Calu3 (cell line): Measurements from ENCODE around the gene HDLBP. TPM values are rescaled to one million over a fixed set of nuclear protein-coding genes. Genes with fewer than 3 reads are reported as not detected.

ENCODE experiments used
- Bru-seq: library from RNA; stranded (reverse); fragments of 400-500 nt; gene quantifications from one replicate; lab custom pipeline; 2021; lab: Mats Ljungman, UMichigan
- BruChase-seq, 2 experiments: library from RNA; stranded (reverse); fragments of 400-500 nt; gene quantifications; one replicate each; lab custom pipeline; 2021; lab: Mats Ljungman, UMichigan
- BruUV-seq: library from RNA; stranded (reverse); fragments of 400-500 nt; replicated peaks from 2 replicates; lab custom pipeline; 2021; lab: Mats Ljungman, UMichigan
- CTCF ChIA-PET: fragments of 300-600 bp; sonication (Branson Sonifier 250); formaldehyde crosslinking; loops from one replicate; lab custom pipeline; 2022; ENCODE audit warnings: antibody characterized with exemption; lab: Charles Lee
- DNase-seq: peaks from one replicate; pipeline ENCODE4 v3.0.0; 2022
- H3K27ac Mint-ChIP-seq: one replicate; pipeline ENCODE4 v1.8.0; 2022; ENCODE audit warnings: mixed read lengths; ENCODE audit not compliant: unreplicated experiment
- H3K27me3 Mint-ChIP-seq: one replicate; pipeline ENCODE4 v1.8.0; 2022; ENCODE audit warnings: mixed read lengths; ENCODE audit not compliant: unreplicated experiment
- H3K36me3 Mint-ChIP-seq: one replicate; pipeline ENCODE4 v1.8.0; 2022; ENCODE audit warnings: mild to moderate bottlenecking, moderate library complexity, mixed read lengths; ENCODE audit not compliant: insufficient read depth, unreplicated experiment
- H3K4me1 Mint-ChIP-seq: one replicate; pipeline ENCODE4 v1.8.0; 2022; ENCODE audit warnings: mild to moderate bottlenecking, low read depth, mixed read lengths; ENCODE audit not compliant: unreplicated experiment
- H3K4me3 Mint-ChIP-seq: one replicate; pipeline ENCODE4 v1.8.0; 2022; ENCODE audit warnings: mild to moderate bottlenecking, low read depth, moderate library complexity, mixed read lengths; ENCODE audit not compliant: unreplicated experiment
- H3K9me3 Mint-ChIP-seq: one replicate; pipeline ENCODE4 v1.8.0; 2022; ENCODE audit warnings: low read depth, mixed read lengths; ENCODE audit not compliant: unreplicated experiment
- intact Hi-C: fragments of 100-400 bp; cut with micrococcal nuclease; formaldehyde crosslinking; loops from one replicate; pipeline ENCODE4 v1.10.0; 2022; ENCODE audit not compliant: unreplicated experiment
- long read RNA-seq: library from polyadenylated mRNA; stranded (forward); transcript quantifications from one replicate; pipeline ENCODE4 v2.0.0, GENCODE V29; 2022
- total RNA-seq: library from RNA; stranded (reverse); gene quantifications from 2 replicates; pipeline ENCODE4 v1.2.3, GENCODE V29; 2022
- TF ChIP-seq, protein P1 (sequence below): fragments of 200-600 bp; IDR thresholded peaks from one replicate; pipeline ENCODE4 v1.8.0; 2022; ENCODE audit warnings: antibody characterized with exemption; ENCODE audit not compliant: unreplicated experiment

The HDLBP gene, protein sequence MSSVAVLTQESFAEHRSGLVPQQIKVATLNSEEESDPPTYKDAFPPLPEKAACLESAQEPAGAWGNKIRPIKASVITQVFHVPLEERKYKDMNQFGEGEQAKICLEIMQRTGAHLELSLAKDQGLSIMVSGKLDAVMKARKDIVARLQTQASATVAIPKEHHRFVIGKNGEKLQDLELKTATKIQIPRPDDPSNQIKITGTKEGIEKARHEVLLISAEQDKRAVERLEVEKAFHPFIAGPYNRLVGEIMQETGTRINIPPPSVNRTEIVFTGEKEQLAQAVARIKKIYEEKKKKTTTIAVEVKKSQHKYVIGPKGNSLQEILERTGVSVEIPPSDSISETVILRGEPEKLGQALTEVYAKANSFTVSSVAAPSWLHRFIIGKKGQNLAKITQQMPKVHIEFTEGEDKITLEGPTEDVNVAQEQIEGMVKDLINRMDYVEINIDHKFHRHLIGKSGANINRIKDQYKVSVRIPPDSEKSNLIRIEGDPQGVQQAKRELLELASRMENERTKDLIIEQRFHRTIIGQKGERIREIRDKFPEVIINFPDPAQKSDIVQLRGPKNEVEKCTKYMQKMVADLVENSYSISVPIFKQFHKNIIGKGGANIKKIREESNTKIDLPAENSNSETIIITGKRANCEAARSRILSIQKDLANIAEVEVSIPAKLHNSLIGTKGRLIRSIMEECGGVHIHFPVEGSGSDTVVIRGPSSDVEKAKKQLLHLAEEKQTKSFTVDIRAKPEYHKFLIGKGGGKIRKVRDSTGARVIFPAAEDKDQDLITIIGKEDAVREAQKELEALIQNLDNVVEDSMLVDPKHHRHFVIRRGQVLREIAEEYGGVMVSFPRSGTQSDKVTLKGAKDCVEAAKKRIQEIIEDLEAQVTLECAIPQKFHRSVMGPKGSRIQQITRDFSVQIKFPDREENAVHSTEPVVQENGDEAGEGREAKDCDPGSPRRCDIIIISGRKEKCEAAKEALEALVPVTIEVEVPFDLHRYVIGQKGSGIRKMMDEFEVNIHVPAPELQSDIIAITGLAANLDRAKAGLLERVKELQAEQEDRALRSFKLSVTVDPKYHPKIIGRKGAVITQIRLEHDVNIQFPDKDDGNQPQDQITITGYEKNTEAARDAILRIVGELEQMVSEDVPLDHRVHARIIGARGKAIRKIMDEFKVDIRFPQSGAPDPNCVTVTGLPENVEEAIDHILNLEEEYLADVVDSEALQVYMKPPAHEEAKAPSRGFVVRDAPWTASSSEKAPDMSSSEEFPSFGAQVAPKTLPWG (N-terminal part only)
- 429 and 493 TPM in 2 replicates for total RNA-seq
- Bru-seq, nascent RNA = percentile 92 among the genes with signal in this experiment
- BruChase-seq, experiment 1, labeled RNA remaining after a 6-hour chase = percentile 94 among the genes with signal in this experiment
- BruChase-seq, experiment 2, labeled RNA remaining after a 2-hour chase = percentile 91 among the genes with signal in this experiment
- long read RNA-seq, full-length matches to known transcripts = 130 of 221 reads
- long read RNA-seq, partial matches to known transcripts = 54 of 221 reads
- long read RNA-seq, other reads (novel, unspliced or antisense) = 37 of 221 reads

DNA sequence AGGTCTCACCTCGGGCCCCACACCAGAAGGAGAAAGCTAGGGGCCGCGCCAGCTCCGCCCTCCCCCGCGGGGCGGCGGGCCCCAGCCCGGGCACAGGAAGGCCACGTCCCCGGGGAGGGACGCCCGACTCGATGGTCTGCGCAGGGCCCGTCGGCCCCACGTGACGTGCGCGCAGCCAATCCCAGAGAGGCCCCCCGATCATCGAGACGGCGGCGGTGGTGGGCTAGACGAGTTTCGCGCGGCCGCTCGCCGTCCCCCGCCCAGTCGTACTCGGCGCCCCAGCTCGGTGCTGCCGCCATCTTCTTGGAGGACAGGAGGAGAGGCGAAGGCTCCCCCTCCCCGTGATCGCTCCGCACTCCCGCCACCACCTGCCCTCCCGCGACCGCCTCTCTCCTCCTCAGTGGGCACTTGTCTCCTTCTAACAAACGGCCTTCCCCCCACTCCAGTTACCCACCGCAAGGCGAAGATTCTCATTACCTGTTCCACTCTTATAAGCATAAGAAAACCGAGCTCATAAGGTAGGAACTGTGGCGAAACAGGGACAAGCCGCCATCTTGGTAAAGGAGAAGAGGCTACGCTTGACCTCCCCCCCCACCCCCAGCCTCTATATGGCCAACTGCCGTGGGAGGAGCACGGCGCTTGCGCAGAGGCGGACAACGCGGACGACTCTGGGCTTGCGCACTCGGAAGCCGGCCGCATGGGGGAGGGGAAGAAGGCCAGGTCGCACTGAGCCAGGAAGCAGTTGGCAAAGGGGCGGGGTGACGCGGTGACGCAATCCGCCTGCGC lies at the start of gene HDLBP:
HDLBP (minus strand) TSS at position 580 of the 786 bp plus-strand sequence. CDS start 48,803 bp downstream, outside the sequence.
- Mint-ChIP-seq H3K4me1 (peaks cover 53% of the 10 kb centered on the region), H3K4me3 (peak within 1 kb of the TSS; percentile 97), H3K27ac (peak within 1 kb of the TSS; percentile 100), H3K27me3 (no peaks in the 10 kb centered on the region), H3K9me3 (no peaks in the 10 kb centered on the region), H3K36me3 (peaks cover 65% of the 10 kb centered on the region)
- DNase-seq = peak; percentile 100
- CTCF ChIA-PET = interaction anchor here (0.6 to 1.0 kb wide), 2 partner anchors 12 to 467 kb away, joined by 3 read pairs; no protein-coding TSS in a partner anchor
- TF ChIP-seq, protein P1, sequence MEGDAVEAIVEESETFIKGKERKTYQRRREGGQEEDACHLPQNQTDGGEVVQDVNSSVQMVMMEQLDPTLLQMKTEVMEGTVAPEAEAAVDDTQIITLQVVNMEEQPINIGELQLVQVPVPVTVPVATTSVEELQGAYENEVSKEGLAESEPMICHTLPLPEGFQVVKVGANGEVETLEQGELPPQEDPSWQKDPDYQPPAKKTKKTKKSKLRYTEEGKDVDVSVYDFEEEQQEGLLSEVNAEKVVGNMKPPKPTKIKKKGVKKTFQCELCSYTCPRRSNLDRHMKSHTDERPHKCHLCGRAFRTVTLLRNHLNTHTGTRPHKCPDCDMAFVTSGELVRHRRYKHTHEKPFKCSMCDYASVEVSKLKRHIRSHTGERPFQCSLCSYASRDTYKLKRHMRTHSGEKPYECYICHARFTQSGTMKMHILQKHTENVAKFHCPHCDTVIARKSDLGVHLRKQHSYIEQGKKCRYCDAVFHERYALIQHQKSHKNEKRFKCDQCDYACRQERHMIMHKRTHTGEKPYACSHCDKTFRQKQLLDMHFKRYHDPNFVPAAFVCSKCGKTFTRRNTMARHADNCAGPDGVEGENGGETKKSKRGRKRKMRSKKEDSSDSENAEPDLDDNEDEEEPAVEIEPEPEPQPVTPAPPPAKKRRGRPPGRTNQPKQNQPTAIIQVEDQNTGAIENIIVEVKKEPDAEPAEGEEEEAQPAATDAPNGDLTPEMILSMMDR = no peak
- BruUV-seq = no TSS peak
- intact Hi-C loops = loop anchor here (5.0 kb wide), 1 partner anchor 37 kb away; no protein-coding TSS in a partner anchor

DNA sequence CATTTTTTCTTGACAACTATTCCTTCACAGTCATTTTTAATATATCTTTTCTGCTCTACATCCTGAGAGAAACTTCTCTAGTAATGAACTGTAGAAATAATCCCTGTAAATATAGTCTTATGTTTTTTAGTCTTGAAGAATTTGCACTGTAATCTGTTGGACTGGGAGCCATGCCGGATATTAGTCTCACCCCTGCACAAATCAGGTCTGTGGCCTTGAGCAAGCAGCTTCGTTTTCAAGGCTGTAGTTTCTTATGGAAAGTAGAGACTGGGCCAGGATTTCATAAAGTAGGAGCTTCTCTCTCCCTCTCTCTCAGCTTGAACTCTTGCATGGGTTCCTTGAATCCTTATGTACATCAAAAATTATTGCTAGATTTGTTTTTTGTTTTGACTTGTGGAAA lies 49.3 kb upstream of the HDLBP start:
- H3K27ac Mint-ChIP-seq = no peak overlapping the region
- H3K36me3 Mint-ChIP-seq = peaks cover 4% of the 10 kb centered on the region
- intact Hi-C loops = no loop called here
- TF ChIP-seq, protein P1 = no peak
- H3K4me1 Mint-ChIP-seq = peaks cover 75% of the 10 kb centered on the region
- DNase-seq = no peak
- no peaks in the 10 kb centered on the region for H3K9me3 Mint-ChIP-seq
- H3K27me3 Mint-ChIP-seq = no peaks in the 10 kb centered on the region
- H3K4me3 Mint-ChIP-seq = no peak overlapping the region
- CTCF ChIA-PET = interaction anchor here (2.2 kb wide), 1 partner anchor 10 kb away, joined by 11 read pairs; no protein-coding TSS in a partner anchor
- BruUV-seq = no TSS peak

DNA sequence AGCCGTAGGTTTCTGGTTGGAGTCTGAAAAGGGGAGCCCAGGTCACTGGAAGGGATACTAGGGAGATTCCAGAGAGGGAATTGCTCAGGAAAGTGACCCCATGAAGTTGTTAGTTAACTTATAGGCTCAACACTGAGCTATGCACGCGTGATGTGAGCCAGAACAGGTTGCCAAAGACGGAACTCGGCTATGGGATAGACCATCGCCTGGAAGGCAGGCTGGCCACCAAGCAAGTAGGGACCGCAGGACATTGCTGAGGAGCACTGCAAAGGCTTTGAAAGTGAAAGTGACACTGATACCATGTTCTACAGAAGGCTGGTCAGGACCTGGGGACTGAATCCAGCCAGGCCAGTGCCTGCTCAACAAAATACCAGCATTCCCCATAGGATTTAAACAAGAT lies 48.0 kb upstream of the HDLBP start:
- H3K27ac Mint-ChIP-seq = peak overlapping the region; percentile 10
- peaks cover 4% of the 10 kb centered on the region for H3K36me3 Mint-ChIP-seq
- peaks cover 76% of the 10 kb centered on the region for H3K4me1 Mint-ChIP-seq
- peak overlapping the region; percentile 64 for H3K4me3 Mint-ChIP-seq
- BruUV-seq = no TSS peak
- DNase-seq = peak; percentile 32
- CTCF ChIA-PET = interaction anchor here (1.0 to 2.2 kb wide), 2 partner anchors 11 to 28 kb away, joined by 3 to 11 read pairs; no protein-coding TSS in a partner anchor
- H3K9me3 Mint-ChIP-seq = no peaks in the 10 kb centered on the region
- intact Hi-C loops = no loop called here
- TF ChIP-seq, protein P1 = no peak
- no peaks in the 10 kb centered on the region for H3K27me3 Mint-ChIP-seq
